Activated CD4-positive, alpha-beta memory T cell treated with anti-CD3 and anti-CD28 coated beads for 36 hours (primary cell): Measurements from ENCODE around the gene SEMA4B. TPM values are rescaled to one million over a fixed set of nuclear protein-coding genes. Genes with fewer than 3 reads are reported as not detected.
A peak's percentile ranks its signal among the peaks of the same experiment; 100 is the strongest.

Source experiments
- CTCF ChIA-PET: fragments of 350-600 bp; sonication (Branson Sonifier 250); formaldehyde crosslinking; loops from one replicate; lab custom pipeline; 2021; ENCODE audit warnings: antibody characterized with exemption, inconsistent platforms; lab: Charles Lee
- POLR2A ChIA-PET: fragments of 350-600 bp; sonication (Branson Sonifier 250); formaldehyde crosslinking; loops from one replicate; lab custom pipeline; 2021; ENCODE audit warnings: antibody characterized with exemption; lab: Charles Lee
- DNase-seq: peaks from one replicate; pipeline ENCODE4 v3.0.0-alpha.2; 2020
- H3K27ac Mint-ChIP-seq: one replicate; pipeline ENCODE4 v1.8.0; 2021; ENCODE audit warnings: mixed read lengths
- H3K27me3 Mint-ChIP-seq: one replicate; pipeline ENCODE4 v1.8.0; 2021; ENCODE audit warnings: mixed read lengths
- H3K36me3 Mint-ChIP-seq: one replicate; pipeline ENCODE4 v1.8.0; 2021; ENCODE audit warnings: mixed read lengths
- H3K4me1 Mint-ChIP-seq: one replicate; pipeline ENCODE4 v1.8.0; 2021; ENCODE audit warnings: low read depth, mixed read lengths
- H3K4me3 Mint-ChIP-seq: one replicate; pipeline ENCODE4 v1.8.0; 2021; ENCODE audit warnings: mild to moderate bottlenecking, mixed read lengths
- H3K9me3 Mint-ChIP-seq: one replicate; pipeline ENCODE4 v1.8.0; 2021; ENCODE audit warnings: mixed read lengths
- intact Hi-C: fragments of 100-400 bp; cut with micrococcal nuclease; formaldehyde crosslinking; loops from one replicate; pipeline ENCODE4 v1.15.1; 2023
- total RNA-seq, 2 experiments: library from RNA; stranded (reverse); gene quantifications; one replicate each; pipeline ENCODE4 v1.2.3, GENCODE V29; 2021

Gene SEMA4B
- total RNA-seq, 2 experiments from 2014 or later = 13.1 to 16.7 TPM

GRCh38 chr15:90232196-90232595 is 31.1 kb downstream of the SEMA4B start:
- ChIA-PET CTCF (interaction anchor here (0.6 to 4.3 kb wide), 13 partner anchors 11 to 136 kb away, joined by 3 to 18 read pairs (median 3); partner anchors contain the start of genes IDH2 and SEMA4B), POLR2A (interaction anchor here (0.7 to 4.7 kb wide), 7 partner anchors 11 to 83 kb away, joined by 3 to 30 read pairs (median 13); partner anchors contain the start of genes NGRN, SEMA4B and TTLL13)
- Mint-ChIP-seq H3K27ac (peak overlapping the region; percentile 92), H3K36me3 (peaks cover 34% of the 10 kb centered on the region), H3K4me3 (peak overlapping the region; percentile 94), H3K27me3 (no peaks in the 10 kb centered on the region), H3K9me3 (no peaks in the 10 kb centered on the region), H3K4me1 (peaks cover 49% of the 10 kb centered on the region)
- intact Hi-C loops = loop anchor here (2.0 to 5.0 kb wide), 5 partner anchors 55 to 700 kb away; partner anchors contain the start of genes AP3S2, HDDC3 and IQGAP1
- peak; percentile 43 for DNase-seq

- Mint-ChIP-seq H3K4me1 (peaks cover 49% of the 10 kb centered on the region), H3K9me3 (no peaks in the 10 kb centered on the region), H3K4me3 (peak overlapping the region; percentile 94), H3K36me3 (peaks cover 34% of the 10 kb centered on the region), H3K27me3 (no peaks in the 10 kb centered on the region), H3K27ac (peak overlapping the region; percentile 92)
- ChIA-PET CTCF (interaction anchor here (0.6 to 4.3 kb wide), 11 partner anchors 12 to 130 kb away, joined by 3 to 18 read pairs (median 4); partner anchors contain the start of genes IDH2 and TTLL13), POLR2A (interaction anchor here (1.1 to 4.7 kb wide), 10 partner anchors 11 to 702 kb away, joined by 3 to 30 read pairs (median 7); partner anchors contain the start of genes AP3S2, MAN2A2, NGRN and SEMA4B)
- DNase-seq = no peak
- intact Hi-C loops = loop anchor here (1.0 to 5.0 kb wide), 6 partner anchors 54 to 699 kb away; partner anchors contain the start of genes AP3S2, HDDC3 and IQGAP1
Measured at GRCh38 chr15:90232941-90233386, 31.8 kb downstream of the SEMA4B start.

- Mint-ChIP-seq H3K4me1 (peaks cover 54% of the 10 kb centered on the region), H3K4me3 (peak within 1 kb of the TSS; percentile 94), H3K36me3 (peaks cover 39% of the 10 kb centered on the region), H3K27me3 (no peaks in the 10 kb centered on the region), H3K9me3 (no peaks in the 10 kb centered on the region), H3K27ac (peak within 1 kb of the TSS; percentile 92)
- ChIA-PET POLR2A (interaction anchor here (0.5 to 4.7 kb wide), 15 partner anchors 10 to 702 kb away, joined by 3 to 30 read pairs (median 4); partner anchors contain the start of genes AP3S2, MAN2A2, NGRN and SEMA4B), CTCF (interaction anchor here (0.7 to 4.3 kb wide), 11 partner anchors 12 to 131 kb away, joined by 3 to 18 read pairs (median 4); partner anchors contain the start of genes IDH2 and TTLL13)
- intact Hi-C loops = loop anchor here (1.0 to 5.0 kb wide), 8 partner anchors 32 to 699 kb away; partner anchors contain the start of genes AP3S2, HDDC3, IQGAP1 and NGRN
- DNase-seq = peak; percentile 99
Measured at GRCh38 chr15:90233387-90234095, 32.4 kb downstream of the SEMA4B start, which contains the start of gene CIB1. CIB1 (minus strand) TSS chr15:90233941; CDS start chr15:90233885, 56 bp downstream.

GRCh38 chr15:90234096-90234988 is 33.2 kb downstream of the SEMA4B start, which contains the start of gene GDPGP1:
GDPGP1 (plus strand) TSS chr15:90234209; CDS start chr15:90240909, 6,700 bp downstream.
- H3K27me3 Mint-ChIP-seq = no peaks in the 10 kb centered on the region
- DNase-seq = no peak
- H3K4me1 Mint-ChIP-seq = peaks cover 51% of the 10 kb centered on the region
- peak within 1 kb of the TSS; percentile 92 for H3K27ac Mint-ChIP-seq
- H3K4me3 Mint-ChIP-seq = peak within 1 kb of the TSS; percentile 94
- peaks cover 37% of the 10 kb centered on the region for H3K36me3 Mint-ChIP-seq
- ChIA-PET CTCF (interaction anchor here (0.7 to 4.3 kb wide), 7 partner anchors 13 to 132 kb away, joined by 3 to 18 read pairs (median 4); partner anchors contain the start of genes IDH2 and TTLL13), POLR2A (interaction anchor here (0.5 to 4.7 kb wide), 16 partner anchors 9 to 701 kb away, joined by 3 to 30 read pairs (median 4); partner anchors contain the start of genes AP3S2, MAN2A2, NGRN and SEMA4B)
- H3K9me3 Mint-ChIP-seq = no peaks in the 10 kb centered on the region
- intact Hi-C loops = loop anchor here (1.0 to 5.0 kb wide), 5 partner anchors 31 to 698 kb away; partner anchors contain the start of genes AP3S2, HDDC3, IQGAP1 and NGRN

GRCh38 chr15:90239371-90239770 is 38.2 kb downstream of the SEMA4B start:
- no peaks in the 10 kb centered on the region for H3K27me3 Mint-ChIP-seq
- no peak for DNase-seq
- H3K4me1 Mint-ChIP-seq = peaks cover 25% of the 10 kb centered on the region
- no peak overlapping the region for H3K27ac Mint-ChIP-seq
- ChIA-PET POLR2A (no interaction called here), CTCF (no interaction called here)
- no peak overlapping the region for H3K4me3 Mint-ChIP-seq
- peaks cover 15% of the 10 kb centered on the region for H3K36me3 Mint-ChIP-seq
- intact Hi-C loops = no loop called here
- no peaks in the 10 kb centered on the region for H3K9me3 Mint-ChIP-seq

- POLR2A ChIA-PET = no interaction called here
Measured at GRCh38 chr15:90240856-90241255, 39.7 kb downstream of the SEMA4B start.

GRCh38 chr15:90241343-90242192 is 40.4 kb downstream of the SEMA4B start:
- ChIA-PET CTCF (interaction anchor here (0.6 kb wide), 1 partner anchor 661 kb away, joined by 3 read pairs; no protein-coding TSS in a partner anchor), POLR2A (no interaction called here)
- H3K36me3 Mint-ChIP-seq = peaks cover 11% of the 10 kb centered on the region
- H3K4me1 Mint-ChIP-seq = peaks cover 13% of the 10 kb centered on the region
- H3K27me3 Mint-ChIP-seq = no peaks in the 10 kb centered on the region
- H3K4me3 Mint-ChIP-seq = no peak overlapping the region
- no peak for DNase-seq
- H3K27ac Mint-ChIP-seq = no peak overlapping the region
- intact Hi-C loops = no loop called here
- no peaks in the 10 kb centered on the region for H3K9me3 Mint-ChIP-seq

More at GRCh38 chr15:90240856-90241255, 39.7 kb downstream of the SEMA4B start:
- Mint-ChIP-seq H3K36me3 (peaks cover 15% of the 10 kb centered on the region), H3K4me3 (no peak overlapping the region), H3K4me1 (peaks cover 17% of the 10 kb centered on the region), H3K9me3 (no peaks in the 10 kb centered on the region), H3K27ac (no peak overlapping the region), H3K27me3 (no peaks in the 10 kb centered on the region)
- intact Hi-C loops = no loop called here
- no peak for DNase-seq
- CTCF ChIA-PET = interaction anchor here (0.6 kb wide), 1 partner anchor 662 kb away, joined by 3 read pairs; no protein-coding TSS in a partner anchor

GRCh38 chr15:90243943-90244639 is 43.0 kb downstream of the SEMA4B start:
- CTCF ChIA-PET = interaction anchor here (0.8 kb wide), 1 partner anchor 49 kb away, joined by 3 read pairs; no protein-coding TSS in a partner anchor
- POLR2A ChIA-PET = interaction anchor here (0.6 to 2.6 kb wide), 2 partner anchors 11 to 38 kb away, joined by 3 to 16 read pairs; partner anchors contain the start of genes CIB1 and GDPGP1
- intact Hi-C loops = no loop called here
- no peak for DNase-seq
- H3K4me3 Mint-ChIP-seq = no peak overlapping the region
- no peaks in the 10 kb centered on the region for H3K27me3 Mint-ChIP-seq
- no peak overlapping the region for H3K27ac Mint-ChIP-seq
- peaks cover 13% of the 10 kb centered on the region for H3K4me1 Mint-ChIP-seq
- peaks cover 3% of the 10 kb centered on the region for H3K36me3 Mint-ChIP-seq
- H3K9me3 Mint-ChIP-seq = no peaks in the 10 kb centered on the region

- no peak overlapping the region for H3K27ac Mint-ChIP-seq
- no peak for DNase-seq
- peaks cover 24% of the 10 kb centered on the region for H3K4me1 Mint-ChIP-seq
- no peaks in the 10 kb centered on the region for H3K27me3 Mint-ChIP-seq
- H3K9me3 Mint-ChIP-seq = no peaks in the 10 kb centered on the region
- peak overlapping the region; percentile 63 for H3K4me3 Mint-ChIP-seq
- ChIA-PET POLR2A (interaction anchor here (2.4 kb wide), 1 partner anchor 16 kb away, joined by 13 read pairs; the partner anchor contains the start of genes CIB1 and GDPGP1), CTCF (interaction anchor here (0.7 to 1.3 kb wide), 3 partner anchors 15 to 32 kb away, joined by 3 to 4 read pairs (median 3); partner anchors contain the start of genes CIB1 and GDPGP1)
- no peaks in the 10 kb centered on the region for H3K36me3 Mint-ChIP-seq
- intact Hi-C loops = no loop called here
Measured at GRCh38 chr15:90248789-90249202, 47.7 kb downstream of the SEMA4B start.
